DOHH2 (cell line): ENCODE results near the gene MCCC1.

Experiments used
- H3F3A ChIP-seq: fragments of 200-600 bp; sonication (generic), shearing (Covaris generic); 2 replicates; pipeline ENCODE4 v1.6.0; 2016; ENCODE audit warnings: antibody characterized with exemption, mild to moderate bottlenecking; ENCODE audit not compliant: control insufficient read depth, insufficient read depth
- H3K27ac ChIP-seq: fragments of 200-600 bp; sonication (generic); 2 replicates; pipeline ENCODE4 v1.5.1; 2014; ENCODE audit warnings: low read depth, mild to moderate bottlenecking, low read length, moderate library complexity
- H3K27me3 ChIP-seq: fragments of 200-600 bp; sonication (generic); 2 replicates; pipeline ENCODE4 v1.6.1; 2014; ENCODE audit warnings: mild to moderate bottlenecking, low read length, mixed read lengths; ENCODE audit not compliant: control insufficient read depth
- H3K36me3 ChIP-seq: fragments of 200-600 bp; sonication (generic); 2 replicates; pipeline ENCODE4 v1.6.1; 2014; ENCODE audit warnings: mild to moderate bottlenecking, low read length, moderate library complexity, mixed read lengths; ENCODE audit not compliant: control insufficient read depth
- H3K4me1 ChIP-seq: fragments of 200-600 bp; sonication (generic); 2 replicates; pipeline ENCODE4 v1.6.1; 2014; ENCODE audit warnings: mild to moderate bottlenecking, low read length, mixed read lengths; ENCODE audit not compliant: control insufficient read depth
- H3K4me2 ChIP-seq: fragments of 200-600 bp; sonication (generic); 2 replicates; pipeline ENCODE4 v1.6.0; 2014; ENCODE audit warnings: mild to moderate bottlenecking, low read length, moderate library complexity
- H3K4me3 ChIP-seq: fragments of 200-600 bp; sonication (generic); 2 replicates; pipeline ENCODE4 v1.5.1; 2014; ENCODE audit warnings: mild to moderate bottlenecking, low read length, mixed read lengths
- H3K79me2 ChIP-seq: fragments of 200-600 bp; sonication (generic); 2 replicates; pipeline ENCODE4 v1.6.1; 2014; ENCODE audit warnings: mild to moderate bottlenecking, low read length, mixed read lengths; ENCODE audit not compliant: control insufficient read depth
- H3K9me2 ChIP-seq: fragments of 200-600 bp; sonication (generic); replicated peaks from 2 replicates; pipeline ENCODE4 v1.6.1; 2014; ENCODE audit warnings: mild to moderate bottlenecking, low read length, mixed read lengths; ENCODE audit not compliant: control insufficient read depth
- H3K9me3 ChIP-seq: fragments of 200-600 bp; sonication (generic); 2 replicates; pipeline ENCODE4 v1.6.1; 2014; ENCODE audit warnings: antibody characterized with exemption, low read length, mixed read lengths; ENCODE audit not compliant: control insufficient read depth, insufficient read depth
- H4K20me1 ChIP-seq: fragments of 200-600 bp; sonication (generic); 2 replicates; pipeline ENCODE4 v1.6.0; 2014; ENCODE audit warnings: low read depth, mild to moderate bottlenecking, antibody characterized with exemption, low read length, moderate library complexity; ENCODE audit not compliant: control insufficient read depth, insufficient read depth
- EZH2phosphoT487 ChIP-seq: fragments of 200-600 bp; sonication (generic); IDR thresholded peaks from 2 replicates; pipeline ENCODE4 v1.6.1; 2017; ENCODE audit warnings: borderline replicate concordance, mild to moderate bottlenecking, antibody characterized with exemption, low read length, moderate library complexity, mixed read lengths
- TF ChIP-seq, protein P1 (sequence below): fragments of 200-600 bp; sonication (generic); IDR thresholded peaks from one replicate; pipeline ENCODE4 v1.5.1; 2014; ENCODE audit warnings: antibody characterized with exemption, mild to moderate bottlenecking, low read depth, low read length; ENCODE audit not compliant: poor library complexity, severe bottlenecking

Gene MCCC1

DNA sequence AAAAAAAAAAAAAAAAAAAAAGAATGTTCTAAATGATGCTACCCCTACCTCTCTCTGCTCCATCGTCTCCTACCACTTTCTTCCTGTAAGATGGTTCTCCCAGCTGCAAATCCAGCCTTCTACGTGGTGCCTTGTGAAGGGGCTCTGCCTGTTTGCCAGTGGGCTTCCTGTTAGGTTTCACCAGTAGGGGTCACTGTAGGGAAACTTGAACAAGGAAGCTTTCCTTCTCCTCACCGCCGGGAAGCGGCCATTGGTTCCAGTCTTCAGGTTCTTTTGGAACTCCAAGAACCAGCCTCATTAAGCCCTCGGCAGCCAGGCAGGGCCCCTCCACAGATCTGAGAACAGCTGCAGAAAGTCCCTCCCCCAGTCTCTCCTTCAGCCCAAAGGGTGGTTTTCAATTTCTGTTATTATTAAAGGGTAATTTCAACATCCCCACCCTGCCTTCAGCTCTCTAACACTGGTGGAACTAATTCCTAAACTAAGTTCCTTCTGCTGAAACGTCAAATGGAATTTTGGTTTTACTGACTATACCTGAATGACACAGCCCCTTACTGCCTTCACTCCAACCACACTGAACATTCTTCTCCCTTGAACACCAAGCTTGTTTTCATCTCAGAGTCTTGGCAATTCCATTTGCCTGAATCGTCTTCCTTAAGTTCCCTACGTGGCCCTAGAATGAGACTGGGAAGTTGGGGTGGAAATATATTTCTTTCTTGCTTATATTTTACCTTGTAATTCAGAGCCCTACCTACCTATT is 13.5 kb downstream of the MCCC1 start:
- TF ChIP-seq, protein P1, sequence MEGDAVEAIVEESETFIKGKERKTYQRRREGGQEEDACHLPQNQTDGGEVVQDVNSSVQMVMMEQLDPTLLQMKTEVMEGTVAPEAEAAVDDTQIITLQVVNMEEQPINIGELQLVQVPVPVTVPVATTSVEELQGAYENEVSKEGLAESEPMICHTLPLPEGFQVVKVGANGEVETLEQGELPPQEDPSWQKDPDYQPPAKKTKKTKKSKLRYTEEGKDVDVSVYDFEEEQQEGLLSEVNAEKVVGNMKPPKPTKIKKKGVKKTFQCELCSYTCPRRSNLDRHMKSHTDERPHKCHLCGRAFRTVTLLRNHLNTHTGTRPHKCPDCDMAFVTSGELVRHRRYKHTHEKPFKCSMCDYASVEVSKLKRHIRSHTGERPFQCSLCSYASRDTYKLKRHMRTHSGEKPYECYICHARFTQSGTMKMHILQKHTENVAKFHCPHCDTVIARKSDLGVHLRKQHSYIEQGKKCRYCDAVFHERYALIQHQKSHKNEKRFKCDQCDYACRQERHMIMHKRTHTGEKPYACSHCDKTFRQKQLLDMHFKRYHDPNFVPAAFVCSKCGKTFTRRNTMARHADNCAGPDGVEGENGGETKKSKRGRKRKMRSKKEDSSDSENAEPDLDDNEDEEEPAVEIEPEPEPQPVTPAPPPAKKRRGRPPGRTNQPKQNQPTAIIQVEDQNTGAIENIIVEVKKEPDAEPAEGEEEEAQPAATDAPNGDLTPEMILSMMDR = peak; percentile 64
- no peak for TF ChIP-seq EZH2phosphoT487
- Histone ChIP-seq H3K79me2 (no peaks in the 10 kb centered on the region), H3K4me2 (no peak overlapping the region), H3F3A (peaks cover 4% of the 10 kb centered on the region; the same call in 1 of the 2 replicates), H3K4me3 (no peak overlapping the region), H3K9me3 (peaks cover 6% of the 10 kb centered on the region; the same call in 1 of the 2 replicates), H3K36me3 (peaks cover 86% of the 10 kb centered on the region), H3K27ac (no peak overlapping the region), H3K4me1 (no peaks in the 10 kb centered on the region), H4K20me1 (no peaks in the 10 kb centered on the region), H3K9me2 (no peaks in the 10 kb centered on the region), H3K27me3 (no peaks in the 10 kb centered on the region)

DNA sequence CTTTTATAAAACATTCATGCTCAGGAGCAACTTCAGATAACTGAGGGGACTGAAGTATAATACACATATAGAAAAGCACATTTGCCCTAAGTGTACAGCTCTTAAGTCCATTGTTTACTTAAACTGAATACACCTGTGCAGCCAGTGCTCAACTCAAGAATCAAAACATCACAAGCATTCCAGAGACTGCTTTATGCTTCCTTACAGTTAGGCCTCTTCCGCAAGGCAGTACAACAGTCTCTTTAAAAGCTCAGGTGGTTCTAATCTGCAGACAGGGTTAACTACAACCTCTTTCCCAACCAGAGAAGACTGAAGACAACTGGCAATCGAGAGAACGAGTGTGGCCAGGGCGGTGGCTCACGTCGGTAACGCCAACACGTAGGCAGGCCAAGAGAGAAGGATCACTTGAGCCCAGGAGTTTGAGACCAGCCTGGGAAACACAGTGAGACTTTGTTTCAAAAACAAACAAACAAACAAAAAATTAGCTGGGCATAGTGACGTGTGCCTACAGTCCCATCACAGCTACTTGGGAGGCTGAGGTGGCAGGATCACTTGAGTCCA is 16.9 kb downstream of the MCCC1 start:
- Histone ChIP-seq H3K9me2 (no peaks in the 10 kb centered on the region), H3K27ac (no peak overlapping the region), H3K79me2 (no peaks in the 10 kb centered on the region), H3K27me3 (no peaks in the 10 kb centered on the region), H3K4me3 (no peak overlapping the region), H3K9me3 (peaks cover 12% of the 10 kb centered on the region; the same call in 1 of the 2 replicates), H3K36me3 (peaks cover 98% of the 10 kb centered on the region), H4K20me1 (no peaks in the 10 kb centered on the region), H3K4me2 (no peak overlapping the region), H3F3A (peaks cover 4% of the 10 kb centered on the region; the same call in 1 of the 2 replicates), H3K4me1 (no peaks in the 10 kb centered on the region)
- TF ChIP-seq EZH2phosphoT487 = no peak
- TF ChIP-seq, protein P1 = no peak

DNA sequence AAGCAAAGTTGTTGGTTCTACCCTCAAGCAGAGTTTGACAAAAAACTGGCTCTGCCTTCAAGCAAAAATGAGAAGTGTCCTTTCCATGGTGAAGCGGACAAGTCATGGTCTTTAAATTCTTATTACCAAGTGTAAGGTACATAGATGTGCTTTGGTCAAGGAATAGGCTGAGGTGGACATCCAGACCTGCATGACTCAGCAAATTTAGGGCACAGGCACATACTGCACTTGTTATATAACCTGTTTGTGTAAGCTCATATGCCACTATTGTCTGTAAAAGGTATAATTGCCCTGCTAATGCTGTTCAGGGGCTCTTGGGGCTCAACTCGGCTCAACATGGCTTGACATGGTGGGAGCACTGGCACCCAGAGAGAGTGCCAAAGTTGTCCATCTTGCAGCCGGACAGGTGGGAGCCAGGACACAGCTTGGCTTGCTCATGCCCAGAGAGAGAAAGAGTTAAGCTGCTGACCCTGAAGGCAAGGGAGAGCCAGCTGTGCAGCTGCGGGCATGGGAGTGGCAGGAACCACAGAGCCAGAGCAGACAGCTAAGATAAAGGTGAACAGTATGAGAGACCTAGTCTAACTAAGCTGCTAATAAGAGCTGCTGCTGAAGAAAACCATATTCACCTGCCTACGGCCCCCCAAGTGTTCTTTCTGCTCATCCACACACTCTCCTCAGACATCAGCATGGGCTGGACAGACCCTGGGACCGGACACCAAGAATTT is 17.7 kb downstream of the MCCC1 start:
- TF ChIP-seq, protein P1 = no peak
- TF ChIP-seq EZH2phosphoT487 = no peak
- Histone ChIP-seq H3K4me3 (no peak overlapping the region), H3F3A (no peaks in the 10 kb centered on the region), H3K9me3 (peaks cover 12% of the 10 kb centered on the region; the same call in 1 of the 2 replicates), H3K4me1 (no peaks in the 10 kb centered on the region), H3K4me2 (no peak overlapping the region), H3K27me3 (no peaks in the 10 kb centered on the region), H3K9me2 (no peaks in the 10 kb centered on the region), H3K36me3 (peaks cover 99% of the 10 kb centered on the region), H3K79me2 (no peaks in the 10 kb centered on the region), H4K20me1 (no peaks in the 10 kb centered on the region), H3K27ac (no peak overlapping the region)
